H1 (cell line): ENCODE data around the gene TLR5. TPM values are rescaled to one million over a fixed set of nuclear protein-coding genes. Genes with fewer than 3 reads are reported as not detected.
A peak's percentile ranks its signal among the peaks of the same experiment; 100 is the strongest.
"Not testable (repeated sequence)": the region's sequence is repeated elsewhere in the genome, so short reads cannot be mapped to it uniquely, and the experiment has no call there.

Source experiments
- CTCF ChIA-PET: fragments of 300-600 bp; sonication (Branson Sonifier 250); formaldehyde crosslinking; loops from one replicate; lab custom pipeline; 2021; ENCODE audit not compliant: partially characterized antibody; lab: Charles Lee
- POLR2A ChIA-PET: fragments of 300-600 bp; sonication (Branson Sonifier 250); formaldehyde crosslinking; loops from one replicate; lab custom pipeline; 2021; ENCODE audit warnings: inconsistent platforms; ENCODE audit not compliant: partially characterized antibody; lab: Charles Lee
- DNase-seq, 2 experiments: peaks; one replicate each; pipeline versions ENCODE4 v3.0.0 to v3.0.0-alpha.2; 2010 to 2022; ENCODE audit warnings: low spot score in 2 of 2, low read depth in 1 of 2, mixed read lengths in 1 of 2
- FAIRE-seq: peaks from 2 replicates; lab custom pipeline; 2011; peaks lifted over from hg19 to GRCh38; lab: Jason Lieb, UNC
- H2AFZ ChIP-seq: 2 replicates; pipeline ENCODE4 v1.8.1; 2012; ENCODE audit warnings: low read length, inconsistent platforms
- H2AK5ac ChIP-seq: 2 replicates; pipeline ENCODE4 v1.6.1; 2013; ENCODE audit warnings: low read depth, low read length
- H2BK120ac ChIP-seq: replicated peaks from 2 replicates; pipeline ENCODE3; 2013; ENCODE audit warnings: low read depth, low read length, inconsistent platforms
- H2BK12ac ChIP-seq: 2 replicates; pipeline ENCODE4 v1.6.1; 2013; ENCODE audit warnings: low read depth, low read length
- H2BK15ac ChIP-seq: 2 replicates; pipeline ENCODE4 v1.6.1; 2013; ENCODE audit warnings: low read length
- H2BK20ac ChIP-seq: 2 replicates; pipeline ENCODE4 v1.6.1; 2013; ENCODE audit warnings: low read length
- H2BK5ac ChIP-seq: 2 replicates; pipeline ENCODE4 v1.6.1; 2013; ENCODE audit warnings: low read depth, low read length
- H3K14ac ChIP-seq: 2 replicates; pipeline ENCODE4 v1.6.1; 2013; ENCODE audit warnings: inconsistent platforms; ENCODE audit not compliant: insufficient read length
- H3K18ac ChIP-seq: 2 replicates; pipeline ENCODE4 v1.6.1; 2013; ENCODE audit warnings: low read length; ENCODE audit errors: extremely low read depth
- H3K23ac ChIP-seq: 2 replicates; pipeline ENCODE4 v1.6.1; 2013; ENCODE audit warnings: inconsistent platforms; ENCODE audit not compliant: insufficient read length
- H3K23me2 ChIP-seq: 2 replicates; pipeline ENCODE4 v1.6.1; 2013; ENCODE audit warnings: low read depth, low read length
- H3K27ac ChIP-seq: 2 replicates; pipeline ENCODE4 v1.6.1; 2011; ENCODE audit warnings: low read depth, low read length, inconsistent platforms
- H3K27me3 ChIP-seq, 4 experiments: replicated peaks in 1 of 4; 1 replicate in 1 of 4; 2 replicates in 3 of 4; pipeline versions ENCODE4 v1.6.1 to v1.8.1; 2011 to 2013; ENCODE audit warnings: low read length in 3 of 4, mild to moderate bottlenecking in 3 of 4, inconsistent platforms in 2 of 4, mixed read lengths in 2 of 4, moderate library complexity in 1 of 4; ENCODE audit not compliant: control insufficient read depth in 3 of 4, insufficient read depth in 3 of 4; ENCODE audit errors: extremely low read depth in 1 of 4
- H3K36me3 ChIP-seq, 4 experiments: 2 replicates each; pipeline versions ENCODE4 v1.6.1 to v1.8.1; 2011 to 2013; ENCODE audit warnings: mild to moderate bottlenecking in 4 of 4, low read length in 3 of 4, moderate library complexity in 2 of 4, control low read depth in 1 of 4, inconsistent platforms in 1 of 4; ENCODE audit not compliant: insufficient read depth in 4 of 4, control insufficient read depth in 2 of 4
- H3K4ac ChIP-seq: replicated peaks from 2 replicates; pipeline ENCODE3; 2013; ENCODE audit warnings: low read length, low read depth, mixed read lengths, inconsistent platforms; ENCODE audit not compliant: insufficient read length
- H3K4me1 ChIP-seq, 4 experiments: replicated peaks in 1 of 4; 1 replicate in 1 of 4; 2 replicates in 3 of 4; pipeline versions ENCODE4 v1.6.1 to v1.8.1; 2011 to 2013; ENCODE audit warnings: low read length in 3 of 4, inconsistent platforms in 2 of 4, mixed read lengths in 1 of 4; ENCODE audit not compliant: insufficient read depth in 4 of 4, control insufficient read depth in 3 of 4
- H3K4me2 ChIP-seq, 2 experiments: 2 replicates each; pipeline versions ENCODE4 v1.6.1 to v1.8.1; 2011 to 2013; ENCODE audit warnings: low read depth in 2 of 2, low read length in 2 of 2, control low read depth in 1 of 2, inconsistent platforms in 1 of 2, mild to moderate bottlenecking in 1 of 2; ENCODE audit not compliant: insufficient read depth in 1 of 2
- H3K4me3 ChIP-seq, 4 experiments: fragments of 200-600, 300-600 bp in 1 of 4; sonication (generic), shearing (Covaris generic), sonication (Bioruptor Twin) in 1 of 4; 2 replicates each; pipeline versions ENCODE4 v1.5.1 to v1.8.1; 2011 to 2016; ENCODE audit warnings: low read length in 4 of 4, low read depth in 3 of 4, control low read depth in 2 of 4, inconsistent platforms in 2 of 4, mild to moderate bottlenecking in 2 of 4, mixed read lengths in 1 of 4, moderate library complexity in 1 of 4; ENCODE audit not compliant: insufficient read depth in 2 of 4; ENCODE audit errors: extremely low read depth in 1 of 4
- H3K56ac ChIP-seq: replicated peaks from 2 replicates; pipeline ENCODE3; 2013; ENCODE audit warnings: low read depth, mild to moderate bottlenecking, mixed read lengths, low read length, inconsistent platforms; ENCODE audit not compliant: insufficient read length
- H3K79me1 ChIP-seq: 2 replicates; pipeline ENCODE4 v1.6.1; 2013; ENCODE audit warnings: low read depth, low read length, control low read depth
- H3K79me2 ChIP-seq, 2 experiments: 2 replicates each; pipeline versions ENCODE4 v1.6.1 to v1.8.1; 2012 to 2013; ENCODE audit warnings: low read length in 2 of 2, mild to moderate bottlenecking in 2 of 2, inconsistent platforms in 1 of 2; ENCODE audit not compliant: insufficient read depth in 2 of 2, control insufficient read depth in 1 of 2
- H3K9ac ChIP-seq, 4 experiments: replicated peaks in 1 of 4; 1 replicate in 1 of 4; 2 replicates in 3 of 4; pipeline versions ENCODE4 v1.6.1 to v1.8.1; 2011 to 2013; ENCODE audit warnings: low read depth in 3 of 4, low read length in 3 of 4, control low read depth in 2 of 4, mild to moderate bottlenecking in 2 of 4, moderate library complexity in 2 of 4, inconsistent platforms in 1 of 4; ENCODE audit errors: extremely low read depth in 1 of 4
- H3K9me3 ChIP-seq, 2 experiments: 2 replicates each; pipeline versions ENCODE4 v1.6.1 to v1.8.1; 2012 to 2013; ENCODE audit warnings: mild to moderate bottlenecking in 2 of 2, moderate library complexity in 2 of 2, control low read depth in 1 of 2, inconsistent platforms in 1 of 2, low read depth in 1 of 2, low read length in 1 of 2, mixed read lengths in 1 of 2; ENCODE audit not compliant: insufficient read depth in 2 of 2
- H4K20me1 ChIP-seq, 2 experiments: replicated peaks in 1 of 2; 2 replicates each; pipeline versions ENCODE3 to v1.8.1; 2011 to 2013; ENCODE audit warnings: inconsistent platforms in 2 of 2, low read length in 2 of 2, mild to moderate bottlenecking in 1 of 2; ENCODE audit not compliant: insufficient read depth in 2 of 2, control insufficient read depth in 1 of 2
- H4K5ac ChIP-seq: 2 replicates; pipeline ENCODE4 v1.6.1; 2013; ENCODE audit warnings: low read length, low read depth, mixed read lengths, inconsistent platforms; ENCODE audit not compliant: insufficient read length
- H4K8ac ChIP-seq: 2 replicates; pipeline ENCODE4 v1.8.0; 2013; ENCODE audit warnings: mild to moderate bottlenecking, moderate library complexity, low read length, inconsistent platforms; ENCODE audit not compliant: insufficient read depth; ENCODE audit errors: extremely low read depth
- H4K91ac ChIP-seq: replicated peaks from 2 replicates; pipeline ENCODE3; 2013; ENCODE audit warnings: low read length, mixed read lengths, inconsistent platforms; ENCODE audit not compliant: insufficient read length
- RAD21 ChIP-seq, 2 experiments: IDR thresholded peaks in 1 of 2; conservative IDR thresholded peaks in 1 of 2; 2 replicates each; pipeline ENCODE4 v1.6.1; 2011; ENCODE audit warnings: low read depth in 2 of 2, low read length in 2 of 2, improper control_type of control experiment in 1 of 2, inconsistent platforms in 1 of 2, mild to moderate bottlenecking in 1 of 2, moderate library complexity in 1 of 2
- WGBS, 2 experiments: shearing (Covaris generic) in 1 of 2; methylation state at CpG; one replicate each; pipeline versions ENCODE4 v1.1.6 to v1.1.7; 2013 to 2015; ENCODE audit warnings: low lambda C conversion rate in 2 of 2, mixed read lengths in 2 of 2, inconsistent platforms in 1 of 2, low coverage in 1 of 2, missing lambda C conversion rate in 1 of 2; ENCODE audit not compliant: insufficient replicate concordance in 2 of 2, insufficient coverage in 1 of 2, insufficient read length in 1 of 2; ENCODE audit errors: extremely low coverage in 1 of 2, missing lambda C conversion rate in 1 of 2; 5-methylcytosine and 5-hydroxymethylcytosine counted together
- polyA plus RNA-seq, 7 experiments: library from polyadenylated mRNA; depleted of rRNA in 3 of 7; stranded (reverse) in 5 of 7; unstranded in 2 of 7; fragments of >200 nt in 5 of 7; fragments of 200-250 nt in 2 of 7; gene quantifications; 1 replicate in 5 of 7; 2 replicates in 1 of 7; 4 replicates in 1 of 7; pipeline versions ENCODE4 v1.2.1 to v1.2.3, GENCODE V29; 2011 to 2013; ENCODE audit warnings: missing spikeins in 2 of 7, mixed read lengths in 2 of 7
- total RNA-seq: library from RNA; stranded (reverse); fragmentation: NEBNext Ultra II Directional; extraction: Animal tissue kit (Norgen Biotek cat#: 25700); gene quantifications from 2 replicates; pipeline ENCODE4 v1.2.1, GENCODE V29; 2021

The TLR5 gene
- total and polyA plus RNA-seq, 2 of the 8 experiments (the other 6 are each of a cell fraction or from before 2014, with no cell fraction given), result 0.35 to 0.74 TPM

- TF ChIP-seq RAD21 (IDR thresholded peaks at IDR 0.05 in 1 of 2, conservative IDR thresholded peaks at IDR 0.05 in 1 of 2; ENCODE audit: low read depth in 2 of 2, low read length in 2 of 2), result peak; percentile 81 to 85
These were observed 32.0 kb upstream of the TLR5 start (continued) for GRCh38 chr1:223175032-223175431.

- H3K56ac ChIP-seq, H2BK120ac ChIP-seq, H3K79me2 ChIP-seq, H3K9me3 ChIP-seq, CTCF ChIA-PET, H2AK5ac ChIP-seq, H3K23me2 ChIP-seq, FAIRE-seq, H3K18ac ChIP-seq, H3K4me1 ChIP-seq, H2AFZ ChIP-seq, H2BK20ac ChIP-seq, H3K4ac ChIP-seq, H3K14ac ChIP-seq, H3K9ac ChIP-seq, H3K36me3 ChIP-seq, H2BK15ac ChIP-seq, H4K91ac ChIP-seq, H2BK5ac ChIP-seq, H4K20me1 ChIP-seq, H3K23ac ChIP-seq, H3K27ac ChIP-seq, DNase-seq, H4K8ac ChIP-seq, H3K4me3 ChIP-seq, H3K79me1 ChIP-seq, POLR2A ChIA-PET, H3K4me2 ChIP-seq, H4K5ac ChIP-seq, H2BK12ac ChIP-seq, H3K27me3 ChIP-seq: not testable (repeated sequence)
- 79% methylated on average over 5 of the region's 5 CpGs; no CpG with 5 or more reads in 1 of the 2 experiments for WGBS, 2 experiments
These were observed 26.4 kb upstream of the TLR5 start for GRCh38 chr1:223169458-223169857.
